ENCODE measurements around the gene GSK3B.

GSK3B gene

GRCh38 chr3:120093911-120094775 lies at the start of gene GSK3B:
TSS of gene GSK3B (minus strand) at chr3:120094447. CDS start at chr3:120093434, 1,013 bp downstream.
- peak; percentile 92 for DNase-seq (ENCODE audit: low spot score)

GRCh38 chr3:120143676-120144075 lies 49.4 kb upstream of the GSK3B start:
- DNase-seq (ENCODE audit: low spot score), result no peak

- DNase-seq (ENCODE audit: low spot score), result no peak
These were observed 48.0 kb upstream of the GSK3B start for GRCh38 chr3:120142236-120142635.

GRCh38 chr3:120140098-120140742 lies 46.0 kb upstream of the GSK3B start:
- no peak for DNase-seq (ENCODE audit: low spot score)

GRCh38 chr3:120139140-120139539 lies 44.9 kb upstream of the GSK3B start:
- DNase-seq (ENCODE audit: low spot score), result no peak

- DNase-seq (ENCODE audit: low spot score), result no peak
These were observed 43.3 kb upstream of the GSK3B start for GRCh38 chr3:120137548-120137947.

- DNase-seq (ENCODE audit: low spot score), result no peak
These were observed 36.4 kb upstream of the GSK3B start for GRCh38 chr3:120130656-120131055.

GRCh38 chr3:120129718-120130513 lies 35.7 kb upstream of the GSK3B start:
- DNase-seq (ENCODE audit: low spot score), result peak; percentile 28

GRCh38 chr3:120129051-120129450 lies 34.8 kb upstream of the GSK3B start:
- no peak for DNase-seq (ENCODE audit: low spot score)

- no peak for DNase-seq (ENCODE audit: low spot score)
These were observed 31.7 kb upstream of the GSK3B start for GRCh38 chr3:120125992-120126391.

GRCh38 chr3:120119846-120120510 lies 25.7 kb upstream of the GSK3B start:
- no peak for DNase-seq (ENCODE audit: low spot score)

GRCh38 chr3:120114981-120115380 lies 20.7 kb upstream of the GSK3B start:
- DNase-seq (ENCODE audit: low spot score), result no peak

GRCh38 chr3:120114376-120114775 lies 20.1 kb upstream of the GSK3B start:
- DNase-seq (ENCODE audit: low spot score), result no peak

GRCh38 chr3:120113128-120114116 lies 19.2 kb upstream of the GSK3B start:
- peak; percentile 88 for DNase-seq (ENCODE audit: low spot score)

GRCh38 chr3:120111898-120112297 lies 17.7 kb upstream of the GSK3B start:
- no peak for DNase-seq (ENCODE audit: low spot score)

- no peak for DNase-seq (ENCODE audit: low spot score)
These were observed 9.0 kb upstream of the GSK3B start for GRCh38 chr3:120103276-120103675.

GRCh38 chr3:120102674-120103073 lies 8.4 kb upstream of the GSK3B start:
- DNase-seq (ENCODE audit: low spot score), result no peak

- no peak for DNase-seq (ENCODE audit: low spot score)
These were observed 8.0 kb upstream of the GSK3B start for GRCh38 chr3:120102232-120102631.

- DNase-seq (ENCODE audit: low spot score), result no peak
These were observed 7.4 kb upstream of the GSK3B start for GRCh38 chr3:120101624-120102023.

GRCh38 chr3:120100711-120101110 lies 6.5 kb upstream of the GSK3B start:
- peak; percentile 63 for DNase-seq (ENCODE audit: low spot score)

- no peak for DNase-seq (ENCODE audit: low spot score)
These were observed 4.5 kb upstream of the GSK3B start for GRCh38 chr3:120098710-120099109.
